HG02642 (cell line): ENCODE data around the gene CD84.
"Not testable (repeated sequence)": the region's sequence is repeated elsewhere in the genome, so short reads cannot be mapped to it uniquely, and the experiment has no call there.

Source experiments
- ATAC-seq: cut with Tn5 transposase; IDR thresholded peaks from one replicate; pipeline ENCODE4 v1.9.1; 2021; ENCODE audit warnings: mild to moderate bottlenecking; ENCODE audit not compliant: unreplicated experiment, poor library complexity

Gene CD84

GRCh38 chr1:160579216-160579701 lies at the start of gene CD84:
TSS of gene CD84 (minus strand) at chr1:160579496. CDS start at chr1:160579437, 59 bp downstream.
- no peak for ATAC-seq

GRCh38 chr1:160628799-160629263 lies 49.5 kb upstream of the CD84 start:
- ATAC-seq = no peak

- not testable (repeated sequence) for ATAC-seq
Observed at GRCh38 chr1:160627677-160628289, 48.5 kb upstream of the CD84 start.

GRCh38 chr1:160626509-160627342 lies 47.4 kb upstream of the CD84 start:
- no peak for ATAC-seq

GRCh38 chr1:160625725-160626498 lies 46.6 kb upstream of the CD84 start:
- no peak for ATAC-seq

GRCh38 chr1:160625321-160625720 lies 46.0 kb upstream of the CD84 start:
- ATAC-seq = no peak

- peak; percentile 30 for ATAC-seq
Observed at GRCh38 chr1:160624464-160624863, 45.2 kb upstream of the CD84 start.

- no peak for ATAC-seq
Observed at GRCh38 chr1:160623862-160624261, 44.6 kb upstream of the CD84 start.

- ATAC-seq = no peak
Observed at GRCh38 chr1:160623227-160623633, 43.9 kb upstream of the CD84 start.

- no peak for ATAC-seq
Observed at GRCh38 chr1:160622501-160623226, 43.4 kb upstream of the CD84 start.

GRCh38 chr1:160621633-160622413 lies 42.5 kb upstream of the CD84 start:
- ATAC-seq = no peak

GRCh38 chr1:160620942-160621632 lies 41.8 kb upstream of the CD84 start:
- no peak for ATAC-seq

- ATAC-seq = no peak
Observed at GRCh38 chr1:160619742-160620277, 40.5 kb upstream of the CD84 start.

GRCh38 chr1:160618763-160619274 lies 39.5 kb upstream of the CD84 start:
- ATAC-seq = no peak

- ATAC-seq = no peak
Observed at GRCh38 chr1:160618327-160618726, 39.0 kb upstream of the CD84 start.

GRCh38 chr1:160615660-160616059 lies 36.4 kb upstream of the CD84 start:
- ATAC-seq = no peak

- no peak for ATAC-seq
Observed at GRCh38 chr1:160614410-160614809, 35.1 kb upstream of the CD84 start.

GRCh38 chr1:160612613-160613218 lies 33.4 kb upstream of the CD84 start:
- ATAC-seq = no peak
